GM12801 (cell line): ENCODE data around the gene NFX1.

Experiments
- CTCF ChIP-seq: IDR thresholded peaks from one replicate; pipeline ENCODE4 v1.5.1; 2011; ENCODE audit warnings: control low read depth; ENCODE audit not compliant: insufficient read length; ENCODE audit errors: extremely low read depth

Gene NFX1

GRCh38 chr9:33355933-33356332 lies 65.6 kb downstream of the NFX1 start:
- TF ChIP-seq CTCF = no peak

GRCh38 chr9:33364127-33364526 lies 73.8 kb downstream of the NFX1 start:
- no peak for TF ChIP-seq CTCF

GRCh38 chr9:33366979-33367480 lies 76.7 kb downstream of the NFX1 start:
- no peak for TF ChIP-seq CTCF

GRCh38 chr9:33372900-33373299 lies 82.6 kb downstream of the NFX1 start:
- no peak for TF ChIP-seq CTCF

GRCh38 chr9:33374190-33374589 lies 83.9 kb downstream of the NFX1 start:
- no peak for TF ChIP-seq CTCF

GRCh38 chr9:33374634-33375237 lies 84.4 kb downstream of the NFX1 start:
- TF ChIP-seq CTCF = no peak

- no peak for TF ChIP-seq CTCF
Measured at GRCh38 chr9:33375238-33375840, 85.0 kb downstream of the NFX1 start.
